Ovary (tissue), 3 donors: ENCODE results near the gene IGSF11.

Experiments
- POLR2A ChIP-seq: fragments of 450-650 bp; IDR thresholded peaks from one replicate; pipeline ENCODE4 v1.6.1; 2017; ENCODE audit warnings: antibody characterized with exemption, mild to moderate bottlenecking, moderate library complexity
- TF ChIP-seq, protein P1 (sequence below), 3 donors: fragments of 450-650 bp in 2 of 3; fragments of 200-600 bp in 1 of 3; IDR thresholded peaks; one replicate each; pipeline versions ENCODE4 v1.5.1 to v1.8.0; 2016 to 2022; ENCODE audit warnings: antibody characterized with exemption in 3 of 3, mild to moderate bottlenecking in 1 of 3
- donor health status: DM: no; HTN: no; CAD: no.

GRCh38 chr3:119011528-119011927, 23.1 kb downstream of the IGSF11 start:
- TF ChIP-seq, protein P1, sequence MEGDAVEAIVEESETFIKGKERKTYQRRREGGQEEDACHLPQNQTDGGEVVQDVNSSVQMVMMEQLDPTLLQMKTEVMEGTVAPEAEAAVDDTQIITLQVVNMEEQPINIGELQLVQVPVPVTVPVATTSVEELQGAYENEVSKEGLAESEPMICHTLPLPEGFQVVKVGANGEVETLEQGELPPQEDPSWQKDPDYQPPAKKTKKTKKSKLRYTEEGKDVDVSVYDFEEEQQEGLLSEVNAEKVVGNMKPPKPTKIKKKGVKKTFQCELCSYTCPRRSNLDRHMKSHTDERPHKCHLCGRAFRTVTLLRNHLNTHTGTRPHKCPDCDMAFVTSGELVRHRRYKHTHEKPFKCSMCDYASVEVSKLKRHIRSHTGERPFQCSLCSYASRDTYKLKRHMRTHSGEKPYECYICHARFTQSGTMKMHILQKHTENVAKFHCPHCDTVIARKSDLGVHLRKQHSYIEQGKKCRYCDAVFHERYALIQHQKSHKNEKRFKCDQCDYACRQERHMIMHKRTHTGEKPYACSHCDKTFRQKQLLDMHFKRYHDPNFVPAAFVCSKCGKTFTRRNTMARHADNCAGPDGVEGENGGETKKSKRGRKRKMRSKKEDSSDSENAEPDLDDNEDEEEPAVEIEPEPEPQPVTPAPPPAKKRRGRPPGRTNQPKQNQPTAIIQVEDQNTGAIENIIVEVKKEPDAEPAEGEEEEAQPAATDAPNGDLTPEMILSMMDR (IDR thresholded peaks at IDR 0.05), result no peak
- no peak for TF ChIP-seq POLR2A
